MV-4-11 (cell line): Measurements from ENCODE around the gene MYEOV.

Experiments used
- DNase-seq: peaks from one replicate; lab custom pipeline; 2025; lab: John Stamatoyannopoulos, UW

The MYEOV gene

DNA sequence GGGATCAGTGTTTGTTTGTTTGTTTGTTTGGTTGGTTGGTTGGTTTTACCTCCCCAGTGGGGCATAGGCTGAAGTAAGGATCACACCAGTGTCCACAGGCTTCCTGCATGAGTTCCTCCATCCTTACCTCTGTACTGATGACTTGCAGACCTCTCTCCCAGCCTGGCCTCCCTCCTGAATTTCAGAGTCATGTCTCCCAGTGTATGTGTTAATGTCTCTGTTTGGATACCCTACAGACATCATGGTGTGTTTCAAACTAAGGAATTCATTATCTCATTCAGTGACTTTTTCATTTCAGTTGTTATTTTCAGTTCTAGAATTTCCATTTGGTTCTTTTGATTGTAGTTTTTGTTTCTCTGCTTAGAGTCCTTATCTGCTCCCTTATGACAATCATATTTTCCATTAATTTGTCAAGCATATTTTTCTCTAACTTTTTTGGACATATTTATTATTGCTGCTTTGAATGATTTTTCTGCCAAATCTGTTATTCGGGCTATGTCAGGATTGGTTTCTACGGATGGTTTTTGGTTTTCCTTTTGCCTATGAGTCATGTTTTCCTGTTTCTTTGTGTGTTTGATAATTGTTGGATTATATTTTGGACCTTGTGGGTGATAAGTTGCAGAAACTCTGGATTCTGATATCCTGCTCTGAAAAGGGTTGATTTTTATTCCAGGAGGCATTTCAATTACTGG lies 23.6 kb downstream of the MYEOV start:
- no peak for DNase-seq

DNA sequence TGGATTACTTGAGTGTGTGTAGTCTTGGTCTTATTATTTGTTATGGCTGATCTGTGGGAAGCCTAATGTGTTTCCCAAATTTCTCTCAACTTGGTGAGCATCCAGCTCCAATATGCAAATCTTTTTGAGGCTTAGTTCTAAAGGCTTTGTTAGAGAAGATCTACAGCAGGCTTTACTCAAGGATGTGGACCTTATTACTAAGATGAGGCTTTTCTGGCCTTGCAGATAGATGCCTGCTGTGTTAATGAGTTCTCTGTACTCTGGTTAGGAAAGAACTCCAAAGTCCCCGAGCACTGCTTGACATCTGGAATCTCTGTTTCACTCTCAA lies 24.1 kb downstream of the MYEOV start:
- no peak for DNase-seq

GRCh38 chr11:69319255-69320106 lies 25.5 kb downstream of the MYEOV start:
- DNase-seq: no peak

DNA sequence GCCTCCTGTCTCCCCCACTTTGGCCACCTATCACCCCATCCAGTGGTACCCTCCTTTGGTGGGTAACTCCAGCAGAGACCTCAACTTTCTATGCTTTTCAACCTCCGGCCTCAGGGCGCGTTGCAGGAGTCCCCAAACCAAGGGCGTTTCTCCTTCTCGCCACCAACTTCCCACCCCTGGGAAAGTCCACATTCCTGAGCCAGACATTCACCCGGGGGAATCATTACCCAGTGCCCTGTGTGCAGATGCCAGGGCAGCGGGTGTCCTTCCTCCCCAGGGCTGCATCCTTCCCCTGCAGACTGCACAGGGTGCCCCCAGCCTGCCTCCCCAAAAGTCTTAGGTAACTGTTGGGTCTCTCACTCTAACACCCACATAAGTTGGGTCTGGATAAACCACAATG lies 26.4 kb downstream of the MYEOV start:
- DNase-seq: no peak

DNA sequence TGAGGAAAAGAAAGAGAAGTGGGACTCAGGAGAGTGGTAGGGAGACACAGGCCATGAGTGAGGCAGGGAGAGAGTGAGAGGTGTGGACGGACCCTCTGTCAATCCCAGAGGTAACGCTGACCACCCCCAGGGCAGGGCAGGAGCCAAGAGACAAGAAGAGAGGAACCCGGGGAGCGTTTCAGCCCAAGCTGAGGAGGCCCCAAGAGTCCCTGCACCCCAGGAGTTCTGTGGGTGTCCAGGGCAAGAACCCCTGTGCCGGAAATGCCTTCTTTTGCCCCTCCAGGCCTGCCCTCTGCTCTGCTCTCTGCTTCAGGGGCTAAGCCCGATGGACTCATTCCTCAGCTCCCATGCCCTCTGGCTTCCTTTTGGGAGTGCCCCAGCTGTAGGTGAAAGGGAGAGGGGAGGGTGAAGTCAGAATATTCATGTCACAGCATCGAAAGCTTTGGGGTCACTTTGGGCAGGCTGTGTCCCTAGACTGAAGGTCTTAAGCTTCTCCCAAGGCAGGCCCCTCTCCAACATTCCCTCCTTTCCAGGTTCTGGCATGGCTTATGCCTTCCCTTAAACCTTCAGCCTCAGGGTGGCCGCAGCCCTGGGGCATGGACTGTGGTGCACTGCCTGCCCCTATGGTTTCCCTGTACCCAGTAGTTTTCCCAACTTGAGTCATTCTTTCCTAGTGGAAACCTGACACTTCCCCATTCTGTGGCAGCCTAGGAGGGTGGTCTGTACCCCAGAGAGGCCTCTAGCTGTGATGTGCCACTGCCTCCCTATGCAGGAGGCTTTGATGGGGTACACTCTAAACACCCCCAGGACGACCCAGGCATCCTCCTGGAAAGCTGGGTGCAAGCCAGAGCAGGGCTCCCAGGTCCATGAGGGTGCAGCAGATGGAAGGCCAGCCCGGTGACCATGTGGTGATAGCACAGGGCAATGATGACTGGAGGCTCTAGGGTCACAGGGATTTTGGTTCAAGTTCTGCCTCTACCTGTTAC lies 27.1 kb downstream of the MYEOV start:
- no peak for DNase-seq

DNA sequence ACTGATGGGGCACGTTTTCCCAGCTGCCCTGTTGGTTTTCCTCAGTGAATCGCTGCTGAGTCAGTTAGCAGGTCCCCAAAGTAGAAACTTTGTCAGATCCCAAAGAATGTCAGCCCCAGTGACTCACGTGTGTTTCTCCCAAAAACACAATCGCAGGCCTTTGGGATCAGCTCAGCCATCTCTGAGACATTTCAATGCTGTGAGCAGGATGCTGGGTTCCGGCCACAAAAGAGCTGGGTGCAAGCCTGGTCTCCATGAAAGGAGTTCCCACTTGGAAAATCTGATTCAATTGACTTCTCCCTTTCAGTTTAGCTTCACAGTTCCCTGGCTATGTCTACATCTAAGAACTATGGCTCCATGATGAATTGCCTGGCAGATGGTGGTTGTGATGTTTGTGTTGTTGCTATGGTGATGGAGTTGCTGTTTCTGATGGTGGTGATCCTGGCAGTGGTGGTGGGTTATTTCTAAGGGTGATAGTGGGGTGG lies 28.0 kb downstream of the MYEOV start:
- DNase-seq: no peak

DNA sequence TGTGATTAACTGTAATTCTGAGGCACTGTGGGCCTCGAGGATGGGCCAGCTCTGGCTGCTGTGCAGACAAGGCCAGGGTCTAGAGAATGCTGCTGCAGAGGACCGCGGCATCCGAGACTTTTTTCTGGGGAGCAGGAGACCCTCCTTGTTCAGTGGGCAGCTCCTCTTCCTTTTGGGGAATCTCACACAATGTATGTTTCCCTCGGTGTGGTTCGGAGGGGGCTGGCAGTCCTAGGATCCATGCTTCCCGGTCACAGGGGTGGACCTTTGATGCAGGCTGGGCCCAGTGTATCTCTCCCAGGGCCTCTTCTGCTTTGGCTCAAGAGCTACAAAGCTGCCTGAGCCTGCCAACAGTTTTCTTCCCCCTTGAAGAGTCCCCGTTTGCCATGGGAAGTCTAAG lies 31.5 kb downstream of the MYEOV start:
- DNase-seq: no peak

DNA sequence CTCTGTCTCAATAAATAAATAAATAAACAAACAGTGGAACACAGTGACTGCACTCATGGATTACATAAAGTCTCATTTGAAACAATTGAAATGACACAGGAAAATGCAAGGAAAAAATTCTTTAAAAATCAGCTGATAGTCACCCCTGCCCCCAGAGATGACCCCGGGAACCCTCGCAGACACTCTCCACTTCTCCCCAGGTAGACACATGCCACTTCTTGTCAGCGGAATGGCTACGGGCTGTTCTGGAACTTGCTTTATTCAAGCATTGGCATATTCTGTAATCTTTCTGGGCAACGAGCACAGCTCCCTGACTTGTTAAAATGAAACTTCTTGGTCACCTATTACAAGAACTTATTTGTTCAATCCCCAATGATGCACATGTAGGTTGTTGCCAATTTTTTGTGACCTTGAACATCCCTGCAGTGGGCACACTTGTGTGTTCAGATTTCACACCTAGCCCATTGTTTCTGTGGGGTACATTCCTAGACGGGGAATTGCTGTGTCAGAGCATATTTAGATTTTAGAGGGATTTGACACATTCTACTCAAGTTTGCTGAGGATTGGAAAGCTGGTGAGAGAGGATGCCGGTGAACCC lies 32.8 kb downstream of the MYEOV start:
- no peak for DNase-seq

- DNase-seq: no peak
Measured at GRCh38 chr11:69327741-69328191, 33.8 kb downstream of the MYEOV start.

DNA sequence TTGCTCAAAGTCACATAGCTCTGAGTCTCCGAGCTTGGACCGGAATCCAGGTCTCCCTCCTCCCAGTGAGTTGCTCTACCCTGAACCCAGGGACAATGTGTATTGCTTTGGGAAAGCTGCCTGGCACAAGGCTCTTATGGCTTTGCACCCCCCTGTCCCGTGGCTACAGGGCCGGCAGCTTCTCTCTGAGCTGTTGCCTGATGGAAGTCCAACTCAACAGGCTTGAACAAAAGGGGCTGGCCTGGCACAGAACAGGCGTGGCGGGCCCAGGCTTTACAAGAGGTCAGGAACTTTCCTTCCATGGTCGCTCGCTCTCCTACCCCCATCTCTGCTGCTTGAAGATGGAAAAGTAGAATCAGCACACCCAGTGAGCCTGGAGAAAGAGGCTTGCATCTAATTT lies 34.3 kb downstream of the MYEOV start:
- no peak for DNase-seq

DNA sequence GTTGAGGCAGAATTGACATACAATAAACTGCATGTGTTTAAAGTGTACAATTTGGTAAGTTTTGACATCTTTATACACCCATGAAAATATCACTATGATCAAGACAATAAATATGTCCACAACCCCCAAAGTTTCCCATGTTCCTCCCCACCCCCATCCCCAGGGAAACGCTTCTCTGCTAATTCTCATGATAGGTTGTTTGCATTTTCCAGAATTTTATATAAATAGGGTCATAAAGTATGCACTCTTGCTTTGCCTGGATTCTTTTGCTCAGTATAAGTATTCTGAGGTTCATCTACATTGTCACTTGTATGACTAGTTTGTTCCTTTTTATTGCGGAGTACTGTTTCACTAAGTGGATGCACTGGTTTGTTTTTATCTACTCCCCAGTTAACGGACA lies 35.6 kb downstream of the MYEOV start:
- DNase-seq: no peak

GRCh38 chr11:69330330-69330729 lies 36.4 kb downstream of the MYEOV start:
- no peak for DNase-seq

GRCh38 chr11:69333149-69333710 lies 39.3 kb downstream of the MYEOV start:
- no peak for DNase-seq

- no peak for DNase-seq
Measured at GRCh38 chr11:69333879-69334278, 39.9 kb downstream of the MYEOV start.

DNA sequence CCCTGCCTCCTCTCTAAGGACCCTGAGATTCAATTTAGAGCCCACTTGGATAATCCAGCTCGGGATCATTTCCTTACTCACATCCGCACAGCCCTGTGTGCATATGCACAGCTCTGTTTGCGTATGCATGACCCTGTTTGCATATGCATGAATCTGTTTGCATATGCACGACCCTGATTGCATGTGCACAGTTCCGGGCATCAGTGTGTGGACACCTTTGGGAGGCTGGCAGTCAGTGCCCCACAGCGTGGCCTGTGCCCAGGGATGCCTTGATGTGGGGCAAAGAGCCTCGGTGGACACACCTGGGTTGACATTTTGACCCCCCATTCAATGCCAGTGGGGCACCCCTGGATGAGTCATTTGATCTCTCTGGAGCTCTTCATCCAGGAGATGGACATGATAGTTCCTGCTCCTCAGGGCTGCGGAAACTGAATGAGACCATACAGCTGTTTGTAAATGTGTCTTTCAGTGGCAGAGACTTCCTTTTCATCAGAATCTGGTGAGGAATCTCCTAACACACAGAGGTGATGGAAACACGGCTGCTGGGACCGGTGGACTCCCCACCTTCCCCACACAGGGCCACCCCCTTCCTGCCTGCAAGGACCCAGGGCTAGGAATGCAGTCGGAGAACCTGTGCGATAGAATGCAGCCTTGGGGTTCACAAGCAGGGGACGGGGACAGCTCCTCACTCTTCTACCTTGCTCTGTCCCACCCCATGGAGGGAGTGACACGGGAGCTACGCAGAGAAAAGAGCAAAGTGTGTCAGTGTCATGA lies 41.2 kb downstream of the MYEOV start:
- DNase-seq: no peak

DNA sequence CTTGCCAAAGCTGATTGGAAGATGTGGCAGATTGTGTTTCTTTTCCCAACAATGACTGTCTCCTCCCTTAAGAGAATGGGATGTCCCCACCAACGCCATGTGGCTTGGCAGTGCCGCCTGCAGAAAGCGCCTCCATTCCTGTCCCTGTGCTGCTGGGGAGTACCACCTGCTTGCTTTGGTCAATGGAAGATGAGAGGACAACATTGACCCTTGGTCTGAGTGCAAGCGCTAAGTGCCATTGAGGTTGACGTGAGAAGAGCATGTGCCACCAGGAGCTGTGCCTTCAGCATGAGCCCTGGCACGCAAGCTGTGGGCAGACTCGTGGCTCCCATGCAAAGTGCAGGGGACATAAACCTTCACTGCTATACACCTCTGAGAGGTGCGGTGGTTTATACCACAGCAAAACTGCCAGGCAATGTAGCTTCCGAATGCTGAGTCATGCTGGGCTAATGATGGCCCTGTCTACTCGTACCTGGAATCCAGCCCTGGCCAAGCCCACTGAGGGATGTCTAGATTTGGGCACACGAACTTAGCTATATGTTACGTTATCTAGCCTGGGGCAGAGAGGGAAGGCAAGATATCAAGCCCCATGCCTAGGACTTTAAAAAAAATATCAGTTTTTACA lies 41.9 kb downstream of the MYEOV start:
- DNase-seq: no peak

- DNase-seq: peak; percentile 57
Measured at GRCh38 chr11:69337211-69337721, 43.3 kb downstream of the MYEOV start.

DNA sequence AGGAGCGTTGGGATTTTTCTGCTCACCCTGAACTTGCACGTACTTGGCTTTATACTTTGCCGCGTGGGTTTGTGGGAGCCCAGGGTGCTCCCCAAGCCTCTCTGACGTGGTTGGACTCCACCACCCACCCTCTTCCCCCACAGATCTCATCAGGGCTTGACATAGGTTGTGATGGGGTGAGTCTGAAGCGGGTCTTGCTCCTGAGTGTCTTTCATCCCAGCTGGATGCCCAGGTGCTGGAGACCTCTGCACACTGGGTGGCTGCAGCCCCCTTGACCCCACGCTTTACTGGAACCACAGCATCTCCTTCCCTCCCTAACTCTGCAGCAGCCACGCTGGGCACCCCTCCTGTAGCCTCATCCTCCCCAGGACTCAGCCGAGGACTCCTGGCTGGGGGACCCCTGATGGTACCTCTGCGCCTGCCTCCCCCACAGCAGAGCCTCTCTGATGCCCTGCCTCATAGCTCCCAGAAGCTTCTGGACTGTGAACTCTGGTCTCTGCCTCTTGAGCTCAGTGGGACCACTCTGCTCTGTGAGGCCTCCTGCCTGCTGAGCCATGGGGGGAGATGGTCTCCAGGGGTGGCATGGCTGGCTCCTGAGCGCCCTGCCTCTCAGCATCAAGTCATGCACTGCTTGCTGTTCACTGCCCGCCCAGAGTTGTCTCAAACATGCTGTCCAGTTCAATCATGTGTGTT lies 45.2 kb downstream of the MYEOV start:
- DNase-seq: no peak

- DNase-seq: no peak
Measured at GRCh38 chr11:69339983-69340565, 46.1 kb downstream of the MYEOV start.
